ENCODE results near the gene PAX9. TPM values are rescaled to one million over a fixed set of nuclear protein-coding genes. Genes with fewer than 3 reads are reported as not detected.

The PAX9 gene
- total and polyA plus RNA-seq, 9 of the 15 experiments (the other 6 are each of a cell fraction or from before 2014, with no cell fraction given): 0.87 to 2.4 (median 1.3) TPM

DNA sequence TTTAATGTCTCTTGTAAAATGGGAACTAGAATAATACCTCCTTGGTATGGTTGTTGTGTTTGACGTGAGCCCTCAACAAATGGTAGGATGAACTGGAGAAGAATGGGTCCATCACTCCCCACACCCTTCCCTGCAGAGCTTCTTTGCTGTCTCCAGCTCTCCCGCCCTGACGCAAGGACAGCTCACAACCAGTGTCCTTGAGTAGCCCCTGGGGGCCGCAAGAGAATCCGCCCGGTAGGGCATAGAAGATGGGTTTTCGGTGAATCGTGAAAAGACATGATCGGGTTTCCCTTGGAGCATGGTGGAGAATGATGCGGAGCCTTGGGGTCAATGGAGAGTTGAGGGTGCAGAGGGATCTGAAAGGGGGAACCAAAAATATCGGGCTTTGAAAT lies 6.1 kb upstream of the PAX9 start:
- in situ Hi-C loops (cut with MboI): no loop called here

More for the DNA sequence above, 6.1 kb upstream of the PAX9 start:
- Histone ChIP-seq H3K27me3 (ENCODE audit: control insufficient read depth in 2 of 2, insufficient read depth in 2 of 2, low read length in 2 of 2) (no peaks in the 10 kb centered on the region; a peak in 2 of 5 replicates), H3K79me2 (ENCODE audit: control insufficient read depth, insufficient read depth, low read length) (no peaks in the 10 kb centered on the region), H2AFZ (ENCODE audit: low read depth, low read length) (no peak overlapping the region), H3K27ac (ENCODE audit: extremely low read depth, low read depth, low read length) (no peak overlapping the region), H3K9me3 (replicated peaks; ENCODE audit: control insufficient read depth, insufficient read depth, low read depth, low read length) (no peaks in the 10 kb centered on the region; the same call in 1 of the 2 replicates), H3K4me1 (replicated peaks in 1 of 2; ENCODE audit: control insufficient read depth in 2 of 2, insufficient read depth in 2 of 2, low read length in 2 of 2) (peaks cover 0 to 5% of the 10 kb centered on the region in 2 experiments; a peak in 2 of 5 replicates), H3K4me2 (ENCODE audit: insufficient read depth, low read length) (no peak overlapping the region), H4K20me1 (replicated peaks; ENCODE audit: control insufficient read depth, insufficient read depth, low read length) (no peaks in the 10 kb centered on the region), H3K4me3 (no peak overlapping the region), H3K9me1 (ENCODE audit: control insufficient read depth, insufficient read depth, low read length) (no peaks in the 10 kb centered on the region), H3K9ac (ENCODE audit: insufficient read depth in 1 of 2, low read depth in 2 of 2, low read length in 2 of 2) (no peak overlapping the region), H3K36me3 (ENCODE audit: control insufficient read depth, insufficient read depth, low read length) (no peaks in the 10 kb centered on the region)
- intact Hi-C loops (cut with micrococcal nuclease): no loop called here
- ATAC-seq (no peak), FAIRE-seq (no peak), DNase-seq (ENCODE audit: extremely low read depth in 1 of 4, low spot score in 3 of 4) (no peak)
- TF ChIP-seq PML (IDR thresholded peaks at IDR 0.05; ENCODE audit: low read length) (no peak), ZNF507 (tag; conservative IDR thresholded peaks at IDR 0.05) (no peak), STAT5A (IDR thresholded peaks at IDR 0.05; ENCODE audit: borderline replicate concordance, low read length) (no peak), CREB1 (IDR thresholded peaks at IDR 0.05) (no peak), CREB1 (CRISPR knock-in tag; IDR thresholded peaks at IDR 0.05) (no peak), ZNF347 (CRISPR knock-in tag; IDR thresholded peaks at IDR 0.05; ENCODE audit: low read depth) (no peak), GTF2E2 (tag; IDR thresholded peaks at IDR 0.05) (no peak), MCM3 (IDR thresholded peaks at IDR 0.05) (no peak), ID3 (CRISPR knock-in tag; IDR thresholded peaks at IDR 0.05) (no peak), ID3 (tag; IDR thresholded peaks at IDR 0.05) (no peak), HMBOX1 (IDR thresholded peaks at IDR 0.05) (no peak), IFI16 (CRISPR knock-in tag; IDR thresholded peaks at IDR 0.05) (no peak), HDAC6 (IDR thresholded peaks at IDR 0.05; ENCODE audit: low read depth, low read length) (no peak), ETV1 (tag; conservative IDR thresholded peaks at IDR 0.05; ENCODE audit: low read depth) (no peak), ZBTB17 (CRISPR knock-in tag; IDR thresholded peaks at IDR 0.05) (no peak), JUN (IDR thresholded peaks at IDR 0.05; ENCODE audit: borderline replicate concordance, low read depth, low read length) (no peak), JUN (CRISPR knock-in tag; IDR thresholded peaks at IDR 0.05; ENCODE audit: borderline replicate concordance) (no peak), COPS2 (conservative IDR thresholded peaks at IDR 0.05) (no peak), PTRF (tag; IDR thresholded peaks at IDR 0.05) (no peak)
- TF ChIP-seq, protein P1, sequence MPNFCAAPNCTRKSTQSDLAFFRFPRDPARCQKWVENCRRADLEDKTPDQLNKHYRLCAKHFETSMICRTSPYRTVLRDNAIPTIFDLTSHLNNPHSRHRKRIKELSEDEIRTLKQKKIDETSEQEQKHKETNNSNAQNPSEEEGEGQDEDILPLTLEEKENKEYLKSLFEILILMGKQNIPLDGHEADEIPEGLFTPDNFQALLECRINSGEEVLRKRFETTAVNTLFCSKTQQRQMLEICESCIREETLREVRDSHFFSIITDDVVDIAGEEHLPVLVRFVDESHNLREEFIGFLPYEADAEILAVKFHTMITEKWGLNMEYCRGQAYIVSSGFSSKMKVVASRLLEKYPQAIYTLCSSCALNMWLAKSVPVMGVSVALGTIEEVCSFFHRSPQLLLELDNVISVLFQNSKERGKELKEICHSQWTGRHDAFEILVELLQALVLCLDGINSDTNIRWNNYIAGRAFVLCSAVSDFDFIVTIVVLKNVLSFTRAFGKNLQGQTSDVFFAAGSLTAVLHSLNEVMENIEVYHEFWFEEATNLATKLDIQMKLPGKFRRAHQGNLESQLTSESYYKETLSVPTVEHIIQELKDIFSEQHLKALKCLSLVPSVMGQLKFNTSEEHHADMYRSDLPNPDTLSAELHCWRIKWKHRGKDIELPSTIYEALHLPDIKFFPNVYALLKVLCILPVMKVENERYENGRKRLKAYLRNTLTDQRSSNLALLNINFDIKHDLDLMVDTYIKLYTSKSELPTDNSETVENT (CRISPR knock-in tag; IDR thresholded peaks at IDR 0.05): no peak
- ChIA-PET POLR2A (no interaction called here), CTCF (ENCODE audit: low intra/inter-chr PET ratio) (no interaction called here)
- BruUV-seq (replicated peaks): no TSS peak
- WGBS (ENCODE audit: insufficient coverage, low coverage, missing lambda C conversion rate): 39% methylated on average over 3 of the region's 11 CpGs

Measured in K562 (cell line).